Measurements from ENCODE around the gene PRLR.

The PRLR gene

DNA sequence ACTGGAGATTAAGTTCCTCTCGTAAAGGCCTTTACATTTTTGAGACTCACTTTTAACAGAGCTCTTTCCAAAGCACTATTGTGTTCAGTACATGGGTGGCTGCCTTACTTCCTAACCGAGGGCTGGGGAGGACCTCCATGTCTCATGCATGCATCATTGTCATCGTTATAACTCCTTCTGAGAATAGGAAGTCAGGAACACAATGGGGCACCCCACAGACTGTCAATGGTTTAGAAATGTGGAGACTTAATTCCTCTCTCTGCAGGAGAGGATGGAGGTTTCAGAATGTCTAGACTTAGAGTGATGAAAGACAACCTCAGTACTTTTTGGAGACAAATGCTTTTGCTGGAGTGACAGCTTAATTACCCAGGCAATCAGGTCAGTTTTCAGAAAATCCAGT is 83.9 kb downstream of the PRLR start:
- H3K9ac ChIP-seq (ENCODE audit: insufficient read length, low read depth) = no peak overlapping the region
- no peaks in the 10 kb centered on the region for H3K4me1 ChIP-seq (ENCODE audit: insufficient read depth, insufficient read length)
- no peaks in the 10 kb centered on the region for H3K36me3 ChIP-seq (ENCODE audit: insufficient read depth, insufficient read length, low read length)
- H3K9me3 ChIP-seq (ENCODE audit: insufficient read depth, low read length) = no peaks in the 10 kb centered on the region
- TF ChIP-seq ZNF274 (IDR thresholded peaks at IDR 0.05; ENCODE audit: low read depth, low read length) (no peak), SUZ12 (IDR thresholded peaks at IDR 0.05; ENCODE audit: extremely low read depth, insufficient read depth, insufficient read length) (no peak), YY1 (IDR thresholded peaks at IDR 0.05; ENCODE audit: insufficient read depth, insufficient read length) (no peak)
- H3K4me3 ChIP-seq (ENCODE audit: insufficient read length, low read depth) = no peak overlapping the region
- peak; percentile 40 for DNase-seq (ENCODE audit: low read depth, low spot score)
- no peaks in the 10 kb centered on the region for H3K27me3 ChIP-seq (ENCODE audit: insufficient read depth, insufficient read length)

DNA sequence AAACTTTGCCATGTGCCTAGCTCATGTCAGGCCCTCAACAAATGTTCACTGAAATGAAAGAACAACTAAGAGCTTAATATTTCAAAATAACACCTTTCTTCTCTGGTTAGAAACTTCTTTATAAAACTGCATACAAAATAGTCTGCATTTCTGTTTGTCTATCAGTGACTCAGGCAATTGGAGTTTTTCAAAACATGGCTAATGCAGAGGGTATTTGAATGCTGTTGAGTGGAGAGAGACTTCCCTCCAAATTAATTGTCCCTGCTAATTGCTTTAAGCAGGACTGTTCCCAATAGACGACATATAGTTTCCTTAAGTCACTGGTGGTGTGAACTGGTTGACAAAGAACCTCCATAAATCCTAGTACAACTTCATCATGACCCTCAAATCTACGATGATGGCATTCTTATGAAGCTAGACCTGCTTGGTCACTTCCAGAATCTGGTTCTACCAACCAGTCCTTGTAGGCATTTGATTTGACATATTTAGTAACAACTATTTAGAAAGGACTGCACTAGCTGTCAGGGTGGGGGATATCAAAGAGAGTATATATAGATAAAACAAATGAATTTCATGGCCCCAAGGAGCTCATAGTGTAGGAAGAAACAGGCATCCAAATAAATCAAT is 84.5 kb downstream of the PRLR start:
- no peaks in the 10 kb centered on the region for H3K36me3 ChIP-seq (ENCODE audit: insufficient read depth, insufficient read length, low read length)
- no peak overlapping the region for H3K4me3 ChIP-seq (ENCODE audit: insufficient read length, low read depth)
- no peaks in the 10 kb centered on the region for H3K9me3 ChIP-seq (ENCODE audit: insufficient read depth, low read length)
- no peak for DNase-seq (ENCODE audit: low read depth, low spot score)
- no peak overlapping the region for H3K9ac ChIP-seq (ENCODE audit: insufficient read length, low read depth)
- TF ChIP-seq SUZ12 (IDR thresholded peaks at IDR 0.05; ENCODE audit: extremely low read depth, insufficient read depth, insufficient read length) = no peak
- no peak for TF ChIP-seq YY1 (IDR thresholded peaks at IDR 0.05; ENCODE audit: insufficient read depth, insufficient read length)
- TF ChIP-seq ZNF274 (IDR thresholded peaks at IDR 0.05; ENCODE audit: low read depth, low read length) = no peak
- no peaks in the 10 kb centered on the region for H3K27me3 ChIP-seq (ENCODE audit: insufficient read depth, insufficient read length)
- H3K4me1 ChIP-seq (ENCODE audit: insufficient read depth, insufficient read length) = no peaks in the 10 kb centered on the region

DNA sequence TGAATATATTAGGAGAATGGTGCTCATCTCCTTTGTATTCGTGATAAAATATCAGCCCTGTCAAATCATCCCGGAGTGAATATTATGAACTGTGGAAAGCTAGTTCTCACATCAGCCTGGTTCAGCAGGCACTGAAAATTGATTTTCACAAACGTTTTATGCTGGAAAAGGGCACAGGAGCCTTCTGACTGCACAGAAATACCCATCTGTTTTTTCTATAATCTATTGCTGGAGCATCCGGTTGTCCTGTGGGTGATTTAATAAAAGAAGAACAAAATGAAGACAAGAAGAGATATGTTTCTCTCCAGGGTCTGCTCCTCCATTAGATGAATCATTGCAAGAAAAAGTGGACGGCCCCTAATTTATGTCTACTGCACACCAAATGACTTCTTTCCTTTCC is 85.3 kb downstream of the PRLR start:
- Histone ChIP-seq H3K9ac (ENCODE audit: insufficient read length, low read depth) (no peak overlapping the region), H3K36me3 (ENCODE audit: insufficient read depth, insufficient read length, low read length) (no peaks in the 10 kb centered on the region), H3K9me3 (ENCODE audit: insufficient read depth, low read length) (no peaks in the 10 kb centered on the region), H3K4me3 (ENCODE audit: insufficient read length, low read depth) (no peak overlapping the region), H3K27me3 (ENCODE audit: insufficient read depth, insufficient read length) (no peaks in the 10 kb centered on the region), H3K4me1 (ENCODE audit: insufficient read depth, insufficient read length) (no peaks in the 10 kb centered on the region)
- no peak for DNase-seq (ENCODE audit: low read depth, low spot score)
- TF ChIP-seq ZNF274 (IDR thresholded peaks at IDR 0.05; ENCODE audit: low read depth, low read length) (no peak), SUZ12 (IDR thresholded peaks at IDR 0.05; ENCODE audit: extremely low read depth, insufficient read depth, insufficient read length) (no peak), YY1 (IDR thresholded peaks at IDR 0.05; ENCODE audit: insufficient read depth, insufficient read length) (no peak)

DNA sequence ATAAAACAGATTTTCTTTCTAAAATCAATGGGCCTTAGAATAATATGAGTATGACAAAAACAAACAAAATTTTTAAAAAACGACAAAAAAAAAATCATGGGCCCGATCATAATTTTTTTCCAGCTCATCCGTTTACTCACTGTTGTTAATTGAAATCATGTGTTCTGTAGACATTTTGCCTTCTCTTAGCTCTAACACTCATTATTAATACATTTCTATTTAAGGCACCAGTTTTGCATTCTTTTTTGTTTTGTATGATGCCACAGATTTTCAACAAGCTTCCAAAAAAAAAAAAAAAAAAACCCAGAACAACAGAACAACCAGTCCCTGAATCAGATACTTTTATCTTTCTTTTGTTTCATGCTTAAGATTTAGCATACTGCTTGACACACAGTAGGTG is 86.4 kb downstream of the PRLR start:
- TF ChIP-seq SUZ12 (IDR thresholded peaks at IDR 0.05; ENCODE audit: extremely low read depth, insufficient read depth, insufficient read length) (no peak), ZNF274 (IDR thresholded peaks at IDR 0.05; ENCODE audit: low read depth, low read length) (no peak), YY1 (IDR thresholded peaks at IDR 0.05; ENCODE audit: insufficient read depth, insufficient read length) (no peak)
- no peak for DNase-seq (ENCODE audit: low read depth, low spot score)

DNA sequence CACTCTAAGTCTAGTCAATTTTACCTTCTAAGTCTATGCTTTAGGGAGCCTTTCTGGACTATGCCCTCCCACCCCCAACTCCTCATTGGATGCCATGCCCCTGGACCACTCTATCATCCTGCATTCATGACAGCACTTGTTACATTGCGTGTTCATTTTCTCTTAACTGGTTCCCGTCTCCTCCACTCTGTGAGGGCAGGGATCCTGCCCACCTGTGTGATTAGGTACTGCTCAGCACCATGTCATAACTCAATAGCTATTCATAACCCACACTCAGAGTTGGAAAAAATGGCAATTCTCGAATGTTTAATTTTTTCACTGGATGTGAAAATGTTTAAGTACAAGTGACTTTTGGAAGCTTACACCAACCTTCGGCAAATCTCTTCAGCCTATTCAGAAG is 88.5 kb downstream of the PRLR start:
- no peak for DNase-seq (ENCODE audit: low read depth, low spot score)
- Histone ChIP-seq H3K4me1 (ENCODE audit: insufficient read depth, insufficient read length) (no peaks in the 10 kb centered on the region), H3K36me3 (ENCODE audit: insufficient read depth, insufficient read length, low read length) (no peaks in the 10 kb centered on the region), H3K4me3 (ENCODE audit: insufficient read length, low read depth) (no peak overlapping the region), H3K9me3 (ENCODE audit: insufficient read depth, low read length) (no peaks in the 10 kb centered on the region), H3K9ac (ENCODE audit: insufficient read length, low read depth) (no peak overlapping the region), H3K27me3 (ENCODE audit: insufficient read depth, insufficient read length) (no peaks in the 10 kb centered on the region)
- TF ChIP-seq SUZ12 (IDR thresholded peaks at IDR 0.05; ENCODE audit: extremely low read depth, insufficient read depth, insufficient read length) (no peak), YY1 (IDR thresholded peaks at IDR 0.05; ENCODE audit: insufficient read depth, insufficient read length) (no peak), ZNF274 (IDR thresholded peaks at IDR 0.05; ENCODE audit: low read depth, low read length) (no peak)

More for the DNA sequence above, 86.4 kb downstream of the PRLR start:
- no peaks in the 10 kb centered on the region for H3K4me1 ChIP-seq (ENCODE audit: insufficient read depth, insufficient read length)
- no peaks in the 10 kb centered on the region for H3K36me3 ChIP-seq (ENCODE audit: insufficient read depth, insufficient read length, low read length)
- no peaks in the 10 kb centered on the region for H3K27me3 ChIP-seq (ENCODE audit: insufficient read depth, insufficient read length)
- H3K9ac ChIP-seq (ENCODE audit: insufficient read length, low read depth) = no peak overlapping the region
- no peaks in the 10 kb centered on the region for H3K9me3 ChIP-seq (ENCODE audit: insufficient read depth, low read length)
- no peak overlapping the region for H3K4me3 ChIP-seq (ENCODE audit: insufficient read length, low read depth)

DNA sequence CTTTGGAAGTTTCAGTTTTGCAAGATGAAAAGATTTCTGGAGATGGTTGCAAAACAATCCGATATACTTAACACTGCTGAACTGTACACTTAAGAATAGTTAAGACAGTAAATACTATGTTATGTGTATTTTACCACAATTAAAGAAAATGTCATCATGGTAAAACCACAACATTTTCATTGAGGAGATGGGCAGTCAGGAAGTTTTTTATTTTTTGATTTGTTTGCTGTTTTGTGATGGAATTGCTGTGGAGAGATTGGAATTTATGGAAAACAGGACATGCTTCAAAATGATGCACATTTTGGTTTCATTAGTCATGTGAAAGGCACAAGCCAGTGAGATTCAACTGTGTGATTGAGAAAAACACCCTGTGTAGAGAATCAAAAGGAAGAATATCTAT is 92.1 kb downstream of the PRLR start:
- no peak for DNase-seq (ENCODE audit: low read depth, low spot score)
- H3K9ac ChIP-seq (ENCODE audit: insufficient read length, low read depth) = no peak overlapping the region
- H3K9me3 ChIP-seq (ENCODE audit: insufficient read depth, low read length) = no peaks in the 10 kb centered on the region
- H3K27me3 ChIP-seq (ENCODE audit: insufficient read depth, insufficient read length) = no peaks in the 10 kb centered on the region
- no peak for TF ChIP-seq YY1 (IDR thresholded peaks at IDR 0.05; ENCODE audit: insufficient read depth, insufficient read length)
- no peak for TF ChIP-seq SUZ12 (IDR thresholded peaks at IDR 0.05; ENCODE audit: extremely low read depth, insufficient read depth, insufficient read length)
- TF ChIP-seq ZNF274 (IDR thresholded peaks at IDR 0.05; ENCODE audit: low read depth, low read length) = no peak
- H3K4me1 ChIP-seq (ENCODE audit: insufficient read depth, insufficient read length) = no peaks in the 10 kb centered on the region
- no peaks in the 10 kb centered on the region for H3K36me3 ChIP-seq (ENCODE audit: insufficient read depth, insufficient read length, low read length)
- no peak overlapping the region for H3K4me3 ChIP-seq (ENCODE audit: insufficient read length, low read depth)

DNA sequence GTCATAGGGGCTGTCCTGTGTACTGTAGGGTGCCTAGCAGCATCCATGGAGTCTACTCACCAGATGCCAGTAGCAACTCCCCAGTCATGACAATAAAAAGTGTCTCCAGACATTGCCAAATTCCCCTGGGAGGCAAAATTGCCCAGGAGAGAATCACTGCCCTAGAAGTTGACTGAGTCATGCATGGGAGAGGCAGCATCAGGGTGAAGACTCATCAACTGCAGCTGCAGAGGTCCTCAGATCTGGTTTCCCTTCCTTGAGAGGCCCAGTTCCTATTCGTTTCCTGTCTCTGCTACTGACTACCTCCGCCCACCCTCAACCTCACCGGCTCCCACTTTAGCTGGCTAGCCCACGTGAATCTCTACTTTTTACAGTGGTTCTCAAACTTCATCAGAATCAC is 93.9 kb downstream of the PRLR start:
- H3K4me1 ChIP-seq (ENCODE audit: insufficient read depth, insufficient read length) = no peaks in the 10 kb centered on the region
- no peaks in the 10 kb centered on the region for H3K9me3 ChIP-seq (ENCODE audit: insufficient read depth, low read length)
- H3K27me3 ChIP-seq (ENCODE audit: insufficient read depth, insufficient read length) = no peaks in the 10 kb centered on the region
- H3K36me3 ChIP-seq (ENCODE audit: insufficient read depth, insufficient read length, low read length) = no peaks in the 10 kb centered on the region
- H3K9ac ChIP-seq (ENCODE audit: insufficient read length, low read depth) = no peak overlapping the region
- no peak for TF ChIP-seq SUZ12 (IDR thresholded peaks at IDR 0.05; ENCODE audit: extremely low read depth, insufficient read depth, insufficient read length)
- DNase-seq (ENCODE audit: low read depth, low spot score) = no peak
- no peak overlapping the region for H3K4me3 ChIP-seq (ENCODE audit: insufficient read length, low read depth)
